Heart right ventricle (tissue), 16 donors: Measurements from ENCODE around the gene CPLX4. TPM values are rescaled to one million over a fixed set of nuclear protein-coding genes. Genes with fewer than 3 reads are reported as not detected.

Source experiments
- ATAC-seq, 8 donors: fragments of 200-7000 bp; cut with Tn5 transposase; one replicate each; pipeline ENCODE4 v1.9.1; 2020; ENCODE audit warnings: mild to moderate bottlenecking in 8 of 8, moderate library complexity in 8 of 8, moderate number of reproducible peaks in 1 of 8
- DNase-seq, 2 donors: peaks; one replicate each; pipeline ENCODE4 v3.0.0-alpha.2; 2020
- H3K27ac ChIP-seq, 10 donors: fragments of 200-600 bp; sonication (generic) in 2 of 10; one replicate each; pipeline versions ENCODE4 v1.5.0 to v1.8.0; 2020 to 2022; ENCODE audit warnings: mild to moderate bottlenecking in 3 of 10
- H3K27me3 ChIP-seq, 7 donors: fragments of 200-600 bp; one replicate each; pipeline ENCODE4 v1.8.0; 2021 to 2022; ENCODE audit warnings: mild to moderate bottlenecking in 2 of 7
- H3K36me3 ChIP-seq, 9 donors: fragments of 200-600 bp; sonication (generic) in 1 of 9; one replicate each; pipeline versions ENCODE4 v1.5.0 to v1.8.0; 2020 to 2022; ENCODE audit warnings: mild to moderate bottlenecking in 2 of 9
- H3K4me1 ChIP-seq, 9 donors: fragments of 200-600 bp; sonication (generic) in 1 of 9; one replicate each; pipeline versions ENCODE4 v1.5.0 to v1.8.0; 2020 to 2022; ENCODE audit warnings: mild to moderate bottlenecking in 4 of 9
- H3K4me3 ChIP-seq, 10 donors: fragments of 200-600 bp; sonication (generic) in 2 of 10; one replicate each; pipeline versions ENCODE4 v1.5.0 to v1.8.0; 2020 to 2022; ENCODE audit warnings: mild to moderate bottlenecking in 7 of 10, moderate library complexity in 2 of 10
- H3K9me3 ChIP-seq, 11 donors: fragments of 200-600 bp in 10 of 11; sonication (generic) in 2 of 11; one replicate each; pipeline versions ENCODE4 v1.5.0 to v1.8.0; 2013 to 2022; ENCODE audit warnings: mild to moderate bottlenecking in 2 of 11, control low read depth in 1 of 11, moderate library complexity in 1 of 11
- CTCF ChIP-seq, 9 donors: fragments of 200-600 bp; sonication (generic) in 2 of 9; IDR thresholded peaks; one replicate each; pipeline versions ENCODE4 v1.5.0 to v1.8.0; 2021 to 2022; ENCODE audit warnings: antibody characterized with exemption in 9 of 9, mild to moderate bottlenecking in 5 of 9, moderate library complexity in 1 of 9
- WGBS, 2 donors: extraction: QIAGEN DNeasy Blood & Tissue Kit; methylation state at CpG; one replicate each; pipeline ENCODE4 v1.1.7; 2013; ENCODE audit warnings: inconsistent platforms in 1 of 2; 5-methylcytosine and 5-hydroxymethylcytosine counted together
- intact Hi-C, 10 donors: fragments of 100-400 bp; cut with DNase I; formaldehyde crosslinking; loops; one replicate each; pipeline versions ENCODE4 v1.11.1 to v1.14.2; 2022
- long read RNA-seq, 3 donors: library from polyadenylated mRNA; unstranded; transcript quantifications; one replicate each; pipeline ENCODE4 v2.0.0, GENCODE V29; 2020 to 2021
- polyA plus RNA-seq, 2 donors: library from polyadenylated mRNA; stranded (reverse); fragments of 200-250 nt; gene quantifications; one replicate each; pipeline ENCODE4 v1.2.3, GENCODE V29; 2013
- total RNA-seq, 10 donors: library from RNA; stranded (reverse); fragmentation: NEBNext Ultra II Directional in 3 of 10; extraction: Animal tissue kit (Norgen Biotek cat#: 25700) in 3 of 10; gene quantifications; one replicate each; pipeline versions ENCODE4 v1.2.1 to v1.2.4, GENCODE V29; 2021 to 2023
- donor health status: Arrhythmogenic right ventricular cardiomyopathy.
- donor health status: ischemic (EF 13 %, LVEDD 7.1; RV severe dilation, severe dysfunction).
- donor health status: healthy with polysubstance abuse.
- donor health status: DM: no; HTN: yes; CAD: no.
- donor health status: DM: no; HTN: no; CAD: no.
- donor health status: ischemic (EF 25% LVEDD 6.9; RV normal size, moderate dysfunction).
- donor health status: ischemic (EF 25% LVEDD 5.7; RV mildly dilated, moderate dysfunction).
- donor health status: healthy.
- donor health status: DM: yes; HTN: yes; CAD: no.
- donor health status: Ischemic cardiomyopathy.
- donor health status: ischemic (EF 35%, LVEDD 5.7; RV mildly dilated, moderate dysfunction).
- donor health status: nonischemic (EF 11% LVEDD 7.7; RV severe dilation, severe dysfunction).
- donor health status: DM: yes; HTN: yes; CAD: no.
- donor health status: PGD.
- donor health status: ischemic (EF 29% LVEDD 5.4; RV normal size, mild dysfunction).
- donor health status: nonischemic (EF 23%, LVEDD 6.1; RV moderate dilation, normal function).

CPLX4 gene
- under 1 TPM in 1 of 10 donors, not detected in 9; 0.11 TPM for total RNA-seq
- polyA plus RNA-seq, result not detected
- long read RNA-seq, donor 1, result 0 reads
- long read RNA-seq, donor 2, result 0 reads
- long read RNA-seq, donor 3, result 0 reads

- Histone ChIP-seq H3K9me3 (no peaks in the 10 kb centered on the region), H3K4me3 (no peak within 1 kb of the TSS), H3K36me3 (no peaks in the 10 kb centered on the region), H3K4me1 (no peaks in the 10 kb centered on the region), H3K27me3 (peaks cover 0 to 6% (median 0%) of the 10 kb centered on the region in 7 donors), H3K27ac (no peak within 1 kb of the TSS)
- WGBS, 2 donors, result 85 to 86% methylated on average over 4 of the region's 4 CpGs
- no peak for ATAC-seq
- no peak for TF ChIP-seq CTCF (IDR thresholded peaks at IDR 0.05)
- no peak for DNase-seq
- intact Hi-C loops, result no loop called here
Observed at GRCh38 chr18:59318460-59319050, at the start of gene CPLX4. Gene CPLX4 (minus strand): TSS chr18:59318649. CDS start chr18:59318462, 187 bp downstream.

- ATAC-seq (no peak), DNase-seq (no peak)
- Histone ChIP-seq H3K9me3 (no peaks in the 10 kb centered on the region), H3K4me1 (peaks cover 0 to 34% (median 23%) of the 10 kb centered on the region in 9 donors), H3K4me3 (peak overlapping the region in 2 of 10 donors; percentile 94 to 99), H3K27ac (no peak overlapping the region), H3K36me3 (peaks cover 0 to 10% (median 0%) of the 10 kb centered on the region in 9 donors), H3K27me3 (peaks cover 0 to 5% (median 0%) of the 10 kb centered on the region in 7 donors)
- TF ChIP-seq CTCF (IDR thresholded peaks at IDR 0.05), result no peak
- intact Hi-C loops, result no loop called here
- WGBS, 2 donors, result 91 to 95% methylated on average over 3 of the region's 3 CpGs
Observed at GRCh38 chr18:59360381-59360780, 41.9 kb upstream of the CPLX4 start.

GRCh38 chr18:59359576-59359952 is 41.1 kb upstream of the CPLX4 start:
- DNase-seq, result no peak
- peaks cover 0 to under 1% (median 0%) of the 10 kb centered on the region in 7 donors for H3K27me3 ChIP-seq
- WGBS, 2 donors, result 4 to 6% methylated on average over 4 of the region's 4 CpGs
- H3K9me3 ChIP-seq, result no peaks in the 10 kb centered on the region
- H3K4me3 ChIP-seq, result peak overlapping the region; percentile 65 to 99 (median 88)
- peak overlapping the region in 6 of 10 donors; percentile 13 to 93 (median 88) for H3K27ac ChIP-seq
- ATAC-seq, result peak in 7 of 8 donors; percentile 2 to 30 (median 9)
- H3K36me3 ChIP-seq, result peaks cover 0 to 18% (median 7%) of the 10 kb centered on the region in 9 donors
- TF ChIP-seq CTCF (IDR thresholded peaks at IDR 0.05), result no peak
- intact Hi-C loops, result no loop called here
- peaks cover 0 to 35% (median 23%) of the 10 kb centered on the region in 9 donors for H3K4me1 ChIP-seq

GRCh38 chr18:59358712-59359575 is 40.5 kb upstream of the CPLX4 start, which contains the start of gene LMAN1:
Gene LMAN1 (minus strand): TSS chr18:59359265. CDS start chr18:59359244, 21 bp downstream.
- ATAC-seq (peak; percentile 100), DNase-seq (peak; percentile 95 to 98)
- Histone ChIP-seq H3K9me3 (no peaks in the 10 kb centered on the region), H3K27me3 (no peaks in the 10 kb centered on the region), H3K36me3 (peaks cover 0 to 24% (median 13%) of the 10 kb centered on the region in 9 donors), H3K4me3 (peak within 1 kb of the TSS; percentile 65 to 99 (median 88)), H3K27ac (peak within 1 kb of the TSS; percentile 26 to 94 (median 88)), H3K4me1 (peaks cover 0 to 35% (median 23%) of the 10 kb centered on the region in 9 donors)
- TF ChIP-seq CTCF (IDR thresholded peaks at IDR 0.05), result no peak
- 0% methylated on average over 62 to 76 of the region's 76 CpGs for WGBS, 2 donors
- intact Hi-C loops, result no loop called here
